WTC11 (cell line): Measurements from ENCODE around the gene NHERF1. TPM values are rescaled to one million over a fixed set of nuclear protein-coding genes. Genes with fewer than 3 reads are reported as not detected.

Experiments used
- ATAC-seq: fragments of 200-7000 bp; cut with Tn5 transposase; 2 replicates; pipeline ENCODE4 v1.10.0; 2021; ENCODE audit warnings: mild to moderate bottlenecking, moderate library complexity
- CTCF ChIA-PET: fragments of 300-600 bp; sonication (Branson Sonifier 250); formaldehyde crosslinking; loops from one replicate; lab custom pipeline; 2021; ENCODE audit warnings: antibody characterized with exemption; lab: Charles Lee
- POLR2A ChIA-PET: fragments of 350-600 bp; sonication (Branson Sonifier 250); formaldehyde crosslinking; loops from one replicate; lab custom pipeline; 2021; ENCODE audit warnings: antibody characterized with exemption; lab: Charles Lee
- DNase-seq: peaks from one replicate; pipeline ENCODE4 v3.0.0; 2021; ENCODE audit warnings: low spot score
- H3K27ac Mint-ChIP-seq: 2 replicates; pipeline ENCODE4 v1.8.0; 2021; ENCODE audit warnings: mixed read lengths
- H3K27me3 Mint-ChIP-seq: 2 replicates; pipeline ENCODE4 v1.8.0; 2021; ENCODE audit warnings: low read depth, mild to moderate bottlenecking, moderate library complexity, mixed read lengths
- H3K36me3 Mint-ChIP-seq: 2 replicates; pipeline ENCODE4 v1.8.0; 2021; ENCODE audit warnings: mixed read lengths
- H3K4me1 Mint-ChIP-seq: 2 replicates; pipeline ENCODE4 v1.8.0; 2022; ENCODE audit warnings: mixed read lengths
- H3K4me3 Mint-ChIP-seq: 2 replicates; pipeline ENCODE4 v1.8.0; 2021; ENCODE audit warnings: mild to moderate bottlenecking, moderate library complexity, mixed read lengths
- H3K9me3 Mint-ChIP-seq: 2 replicates; pipeline ENCODE4 v1.8.0; 2021; ENCODE audit warnings: mixed read lengths
- AFF4 ChIP-seq: sonication (generic); formaldehyde crosslinking; IDR thresholded peaks from 2 replicates; pipeline ENCODE4 v1.8.1; 2023; ENCODE audit warnings: mild to moderate bottlenecking, missing genetic modification reagents, borderline replicate concordance
- ATF1 ChIP-seq: sonication (generic); formaldehyde crosslinking; IDR thresholded peaks from 2 replicates; pipeline ENCODE4 v1.8.1; 2023; ENCODE audit warnings: mild to moderate bottlenecking, moderate library complexity, missing genetic modification reagents
- CDX4 ChIP-seq: fragments of 250-450 bp; sonication (Bioruptor Pico); IDR thresholded peaks from 2 replicates; pipeline ENCODE4 v1.9.0; 2021; ENCODE audit warnings: moderate library complexity, mild to moderate bottlenecking, inconsistent platforms, borderline replicate concordance
- CTCF ChIP-seq: fragments of 200-600 bp; IDR thresholded peaks from 2 replicates; pipeline ENCODE4 v1.8.0; 2022; ENCODE audit warnings: antibody characterized with exemption
- ETV6 ChIP-seq: sonication (generic); formaldehyde crosslinking; IDR thresholded peaks from 2 replicates; pipeline ENCODE4 v1.8.1; 2022; ENCODE audit warnings: mild to moderate bottlenecking, missing genetic modification reagents
- MXD4 ChIP-seq: fragments of 250-450 bp; sonication (Bioruptor Pico); IDR thresholded peaks from 2 replicates; pipeline ENCODE4 v1.8.0; 2021; ENCODE audit warnings: mild to moderate bottlenecking, moderate library complexity, borderline replicate concordance
- NR1H2 ChIP-seq: sonication (generic); formaldehyde crosslinking; IDR thresholded peaks from 2 replicates; pipeline ENCODE4 v1.9.0; 2021; ENCODE audit warnings: mild to moderate bottlenecking, moderate library complexity, missing genetic modification reagents
- NR2C2 ChIP-seq: sonication (generic); formaldehyde crosslinking; IDR thresholded peaks from 2 replicates; pipeline ENCODE4 v1.8.0; 2022; ENCODE audit warnings: mild to moderate bottlenecking, missing genetic modification reagents
- NR3C1 ChIP-seq: sonication (generic); formaldehyde crosslinking; conservative IDR thresholded peaks from 2 replicates; pipeline ENCODE4 v1.8.1; 2023; ENCODE audit warnings: low read depth, mild to moderate bottlenecking, missing genetic modification reagents
- PRDM15 ChIP-seq: sonication (generic); formaldehyde crosslinking; IDR thresholded peaks from 2 replicates; pipeline ENCODE4 v1.8.0; 2022; ENCODE audit warnings: missing genetic modification reagents
- RORB ChIP-seq: fragments of 250-450 bp; sonication (Bioruptor Pico); IDR thresholded peaks from 2 replicates; pipeline ENCODE4 v1.9.0; 2021; ENCODE audit warnings: mild to moderate bottlenecking
- SMAD4 ChIP-seq: sonication (generic); formaldehyde crosslinking; IDR thresholded peaks from 2 replicates; pipeline ENCODE4 v1.8.0; 2022; ENCODE audit warnings: mild to moderate bottlenecking, missing genetic modification reagents
- SP1 ChIP-seq: sonication (generic); formaldehyde crosslinking; conservative IDR thresholded peaks from 2 replicates; pipeline ENCODE4 v1.8.1; 2022; ENCODE audit warnings: missing genetic modification reagents
- USF2 ChIP-seq: sonication (generic); formaldehyde crosslinking; IDR thresholded peaks from 2 replicates; pipeline ENCODE4 v1.8.1; 2023; ENCODE audit warnings: mild to moderate bottlenecking, missing genetic modification reagents, moderate library complexity
- ZNF219 ChIP-seq: sonication (generic); formaldehyde crosslinking; IDR thresholded peaks from 2 replicates; pipeline ENCODE4 v1.8.0; 2023; ENCODE audit warnings: missing genetic modification reagents, mild to moderate bottlenecking, borderline replicate concordance
- ZNF232 ChIP-seq: sonication (generic); formaldehyde crosslinking; IDR thresholded peaks from 2 replicates; pipeline ENCODE4 v1.8.0; 2022; ENCODE audit warnings: mild to moderate bottlenecking, missing genetic modification reagents
- ZNF396 ChIP-seq: fragments of 250-450 bp; sonication (Bioruptor Pico); IDR thresholded peaks from 2 replicates; pipeline ENCODE4 v1.8.0; 2021; ENCODE audit warnings: mild to moderate bottlenecking, moderate library complexity, borderline replicate concordance
- ZNF671 ChIP-seq: fragments of 250-450 bp; sonication (Bioruptor Pico); IDR thresholded peaks from 2 replicates; pipeline ENCODE4 v1.8.0; 2021; ENCODE audit warnings: mild to moderate bottlenecking
- ZSCAN18 ChIP-seq: fragments of 250-450 bp; sonication (Bioruptor Pico); IDR thresholded peaks from 2 replicates; pipeline ENCODE4 v2.1.2; 2022; ENCODE audit warnings: mild to moderate bottlenecking, moderate library complexity
- total RNA-seq: library from RNA; stranded (reverse); gene quantifications from 3 replicates; pipeline ENCODE4 v1.2.3, GENCODE V29; 2021

Gene NHERF1
- total RNA-seq, 1 experiment from 2014 or later: 111 TPM

- TF ChIP-seq PRDM15 (CRISPR knock-in tag) (no peak), NR3C1 (CRISPR knock-in tag) (no peak)
These were observed 20.3 kb upstream of the NHERF1 start (continued) for GRCh38 chr17:74728033-74728701.

- no peak for DNase-seq
- Mint-ChIP-seq H3K27ac (no peak overlapping the region), H3K4me3 (no peak overlapping the region), H3K4me1 (no peaks in the 10 kb centered on the region), H3K9me3 (no peaks in the 10 kb centered on the region), H3K27me3 (no peaks in the 10 kb centered on the region), H3K36me3 (no peaks in the 10 kb centered on the region)
- ATAC-seq: no peak
- ChIA-PET CTCF (no interaction called here), POLR2A (no interaction called here)
- TF ChIP-seq SMAD4 (CRISPR knock-in tag) (no peak), SP1 (CRISPR knock-in tag) (no peak), ZSCAN18 (CRISPR knock-in tag) (no peak), CDX4 (CRISPR knock-in tag) (no peak), ZNF219 (no peak), NR2C2 (CRISPR knock-in tag) (no peak), ZNF671 (CRISPR knock-in tag) (no peak), MXD4 (CRISPR knock-in tag) (no peak), ZNF396 (no peak), NR1H2 (CRISPR knock-in tag) (no peak), PRDM15 (CRISPR knock-in tag) (no peak), AFF4 (CRISPR knock-in tag) (no peak), CTCF (no peak), USF2 (CRISPR knock-in tag) (no peak), RORB (CRISPR knock-in tag) (no peak), ETV6 (CRISPR knock-in tag) (no peak), ZNF232 (no peak), ATF1 (no peak)
These were observed 19.7 kb upstream of the NHERF1 start for GRCh38 chr17:74728702-74729075.
